GM12878 (cell line): ENCODE data around the gene ECT2. TPM values are rescaled to one million over a fixed set of nuclear protein-coding genes. Genes with fewer than 3 reads are reported as not detected.

ENCODE experiments used
- ATAC-seq: fragments of 200-7000 bp; cut with Tn5 transposase; 3 replicates; pipeline ENCODE4 v1.9.1; 2020; ENCODE audit warnings: mild to moderate bottlenecking, moderate library complexity
- BruUV-seq: library from RNA; stranded (reverse); fragments of 400-500 nt; replicated peaks from 2 replicates; lab custom pipeline; 2021; lab: Mats Ljungman, UMichigan
- CTCF ChIA-PET: fragments of 300-600 bp; sonication (Branson Sonifier 250); formaldehyde crosslinking; extraction: SDS; loops from one replicate; lab custom pipeline; 2021; ENCODE audit warnings: inconsistent platforms; lab: Yijun Ruan, JAX
- POLR2A ChIA-PET: fragments of 350-600 bp; formaldehyde crosslinking; extraction: SDS; loops from one replicate; lab custom pipeline; 2021; ENCODE audit warnings: inconsistent platforms; lab: Charles Lee
- RAD21 ChIA-PET: fragments of 300-600 bp; sonication (Branson Sonifier 250); formaldehyde crosslinking; loops from one replicate; lab custom pipeline; 2023; ENCODE audit warnings: antibody characterized with exemption; ENCODE audit not compliant: unreplicated experiment; lab: Charles Lee
- SMC1A ChIA-PET: fragments of 300-600 bp; sonication (Branson Sonifier 250); formaldehyde crosslinking; loops from one replicate; lab custom pipeline; 2023; ENCODE audit not compliant: unreplicated experiment, uncharacterized antibody; lab: Charles Lee
- DNase-seq: peaks from one replicate; pipeline ENCODE4 v3.0.0-alpha.2; 2011; ENCODE audit warnings: low read depth, low spot score
- FAIRE-seq: peaks from 3 replicates; lab custom pipeline; 2011; peaks lifted over from hg19 to GRCh38; lab: Jason Lieb, UNC
- H2AFZ ChIP-seq: 2 replicates; pipeline ENCODE4 v1.6.0; 2011; ENCODE audit warnings: low read depth, low read length, control low read depth; ENCODE audit not compliant: control insufficient read depth
- H3K27ac ChIP-seq: 2 replicates; pipeline ENCODE4 v1.5.1; 2011; ENCODE audit warnings: control low read depth; ENCODE audit not compliant: control insufficient read depth, insufficient read depth
- H3K27me3 ChIP-seq, 2 experiments: replicated peaks in 1 of 2; 2 replicates each; pipeline versions ENCODE4 v1.6.0 to v1.6.1; 2011; ENCODE audit warnings: low read length in 1 of 2; ENCODE audit not compliant: control insufficient read depth in 2 of 2, insufficient read depth in 2 of 2
- H3K36me3 ChIP-seq, 2 experiments: 2 replicates each; pipeline ENCODE4 v1.5.1; 2011; ENCODE audit warnings: low read length in 1 of 2; ENCODE audit not compliant: control insufficient read depth in 2 of 2, insufficient read depth in 2 of 2
- H3K4me1 ChIP-seq: 2 replicates; pipeline ENCODE4 v1.6.1; 2011; ENCODE audit warnings: mild to moderate bottlenecking, low read length, moderate library complexity, mixed read lengths; ENCODE audit not compliant: control insufficient read depth, insufficient read depth
- H3K4me2 ChIP-seq: 2 replicates; pipeline ENCODE4 v1.6.0; 2011; ENCODE audit warnings: control low read depth; ENCODE audit not compliant: control insufficient read depth, insufficient read depth
- H3K4me3 ChIP-seq: fragments of 200-600 bp; sonication (generic); 2 replicates; pipeline ENCODE4 v1.5.1; 2016
- H3K79me2 ChIP-seq: 2 replicates; pipeline ENCODE4 v1.6.0; 2011; ENCODE audit warnings: low read length; ENCODE audit not compliant: control insufficient read depth, insufficient read depth
- H3K9ac ChIP-seq: 2 replicates; pipeline ENCODE4 v1.8.0; 2011; ENCODE audit warnings: low read length, control low read depth, mixed read lengths; ENCODE audit not compliant: control insufficient read depth, insufficient read depth
- H3K9me3 ChIP-seq: replicated peaks from 3 replicates; pipeline ENCODE4 v1.5.1; 2011; ENCODE audit warnings: mild to moderate bottlenecking, low read length; ENCODE audit not compliant: control insufficient read depth, insufficient read depth
- H4K20me1 ChIP-seq: 2 replicates; pipeline ENCODE4 v1.6.0; 2011; ENCODE audit not compliant: control insufficient read depth, insufficient read depth
- EGR1 ChIP-seq, 2 experiments: IDR thresholded peaks; 1 replicate in 1 of 2; 2 replicates in 1 of 2; pipeline ENCODE4 v1.6.1; 2011 to 2012; ENCODE audit warnings: low read depth in 2 of 2, low read length in 2 of 2, borderline replicate concordance in 1 of 2, mild to moderate bottlenecking in 1 of 2, moderate library complexity in 1 of 2
- POU2F2 ChIP-seq: IDR thresholded peaks from 3 replicates; pipeline ENCODE4 v1.6.1; 2011; ENCODE audit warnings: low read depth, mild to moderate bottlenecking, low read length, borderline replicate concordance
- ZBED1 ChIP-seq: IDR thresholded peaks from 2 replicates; pipeline ENCODE4 v1.6.1; 2016; ENCODE audit warnings: borderline replicate concordance
- WGBS: methylation state at CpG from one replicate; pipeline ENCODE4 v1.1.6; 2016; ENCODE audit warnings: low lambda C conversion rate; ENCODE audit not compliant: insufficient replicate concordance, insufficient coverage; ENCODE audit errors: missing lambda C conversion rate; 5-methylcytosine and 5-hydroxymethylcytosine counted together
- in situ Hi-C: fragments of 300-500 bp; cut with MboI; formaldehyde crosslinking; loops from 9 replicates; pipeline ENCODE4 v1.14.3; 2018; ENCODE audit warnings: mixed read lengths
- intact Hi-C: fragments of 100-400 bp; cut with micrococcal nuclease; formaldehyde crosslinking; loops from one replicate; pipeline ENCODE4 v1.14.2; 2022; ENCODE audit not compliant: unreplicated experiment
- polyA plus RNA-seq, 11 experiments: library from polyadenylated mRNA; depleted of rRNA in 4 of 11; unstranded in 6 of 11; stranded (reverse) in 5 of 11; fragments of >200 nt; fragmentation: Nextera tagmentation in 4 of 11; fragmentation: Illumina TruSeq in 1 of 11; extraction: Ambion mirVana in 4 of 11; extraction: Trizol in 1 of 11; gene quantifications; 1 replicate in 1 of 11; 2 replicates in 10 of 11; pipeline versions ENCODE4 v1.2.1 to v1.2.3, GENCODE V29; 2011 to 2016; ENCODE audit warnings: inconsistent platforms in 2 of 11, missing spikeins in 2 of 11, low read depth in 1 of 11
- small RNA-seq: library from RNA; depleted of rRNA; stranded (forward); fragments of <200 nt; gene quantifications from one replicate; pipeline ENCODE3, GENCODE V24; 2014
- total RNA-seq, 4 experiments: library from RNA; depleted of rRNA in 3 of 4; stranded (reverse); fragments of >200 nt in 3 of 4; fragmentation: Illumina TruSeq in 1 of 4; extraction: Trizol in 1 of 4; gene quantifications; 2 replicates each; pipeline versions ENCODE4 v1.2.1 to v1.2.3, GENCODE V29; 2013 to 2021

The ECT2 gene
- total and polyA plus RNA-seq, 10 of the 15 experiments (the other 5 are each of a cell fraction or from before 2014, with no cell fraction given): 21.5 to 47.8 (median 38.2) TPM

DNA sequence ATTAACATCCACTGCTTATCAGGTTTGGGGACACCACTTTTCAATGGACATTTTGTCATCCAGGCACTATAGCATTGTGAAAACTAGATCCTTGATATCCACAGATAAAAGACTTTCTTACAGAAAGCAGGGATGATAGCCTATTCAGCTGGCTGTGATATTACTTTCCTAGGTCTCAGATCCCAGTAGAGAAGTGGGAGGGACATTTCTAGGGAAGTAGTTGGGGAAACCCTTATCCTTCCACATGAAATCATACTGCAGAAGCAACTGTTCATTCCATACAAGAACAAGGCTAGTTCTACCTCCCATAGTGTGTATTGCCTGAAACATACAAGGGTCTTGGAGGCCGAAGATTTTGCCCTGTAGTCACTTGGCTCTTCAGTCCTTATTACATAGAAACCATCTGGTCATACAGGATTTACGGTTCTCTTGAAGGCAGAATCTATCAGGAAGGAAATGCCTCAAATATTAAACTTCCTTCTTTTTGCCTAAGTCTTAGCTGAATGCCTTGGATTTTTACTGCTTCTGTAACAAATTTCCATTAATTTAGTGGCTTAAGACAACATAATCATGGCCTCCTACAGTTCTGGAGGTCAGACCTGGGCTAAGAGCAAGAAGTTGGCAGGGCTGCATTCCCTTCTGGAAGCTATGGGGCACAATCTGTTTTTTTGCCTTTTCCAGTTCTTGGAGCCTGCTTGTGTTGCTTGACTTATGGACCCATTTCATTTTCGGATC lies 119.4 kb downstream of the ECT2 start:
- SMC1A ChIA-PET: no interaction called here
- Histone ChIP-seq H2AFZ (no peak overlapping the region), H3K4me2 (no peak overlapping the region), H3K27ac (no peak overlapping the region), H3K4me3 (no peak overlapping the region), H3K79me2 (no peaks in the 10 kb centered on the region), H3K9me3 (no peaks in the 10 kb centered on the region), H3K4me1 (no peaks in the 10 kb centered on the region), H3K27me3 (peaks cover 0 to 4% of the 10 kb centered on the region in 2 experiments; a peak in 1 of 4 replicates), H3K9ac (no peak overlapping the region), H3K36me3 (no peaks in the 10 kb centered on the region), H4K20me1 (no peaks in the 10 kb centered on the region)
- 0% methylated on average over 3 of the region's 3 CpGs for WGBS
- no peak for TF ChIP-seq POU2F2
- TF ChIP-seq EGR1 (IDR thresholded peaks at IDR 0.05; ENCODE audit: borderline replicate concordance in 1 of 2, low read depth in 2 of 2, low read length in 2 of 2): no peak
- no peak for TF ChIP-seq ZBED1
- no peak for DNase-seq
- POLR2A ChIA-PET: no interaction called here
- CTCF ChIA-PET: no interaction called here
- no peak for FAIRE-seq
- intact Hi-C loops: no loop called here
- BruUV-seq: no TSS peak
- in situ Hi-C loops: no loop called here
- ATAC-seq: no peak
- RAD21 ChIA-PET: no interaction called here

Small RNA genes within 50 kb of the gene (small RNA-seq; reads per million reads assigned to genes)
- gene AC108667.1 (not detected), gene RF00139 (not detected), gene RNU4-4P (not detected), gene RNU6-547P (not detected)

Other genes starting within 250 kb of the ECT2 start
- 5.2 and 5.8 TPM in 2 replicates for gene TNFSF10, start 227.3 kb upstream of the ECT2 start, total RNA-seq (2014; rRNA removed)
- 6.3 and 7.5 TPM in 2 replicates for gene TNFSF10, start 227.3 kb upstream of the ECT2 start, total RNA-seq (2014; rRNA removed; fragmentation: Illumina TruSeq; extraction: Trizol)
- gene TNFSF10, start 227.3 kb upstream of the ECT2 start, total RNA-seq (2021): 2.9 and 3.8 TPM in 2 replicates
- gene TNFSF10, start 227.3 kb upstream of the ECT2 start, polyA plus RNA-seq (2011; rRNA removed): 12.3 and 14.5 TPM in 2 replicates
- 6.9 and 12.7 TPM in 2 replicates for gene TNFSF10, start 227.3 kb upstream of the ECT2 start, polyA plus RNA-seq (2014; fragmentation: Illumina TruSeq; extraction: Trizol)
- 1 to 10 TPM; 4.1 to 4.6 TPM for gene TNFSF10, start 227.3 kb upstream of the ECT2 start, polyA plus RNA-seq (2014; fragmentation: Nextera tagmentation; extraction: Ambion mirVana)
- gene TNFSF10, start 227.3 kb upstream of the ECT2 start, polyA plus RNA-seq (2014; rRNA removed): 2.8 and 4.2 TPM in 2 replicates
- gene TNFSF10, start 227.3 kb upstream of the ECT2 start, polyA plus RNA-seq (2016; fragmentation: Nextera tagmentation; extraction: Ambion mirVana): 1 to 10 TPM; 2.1 to 3.5 TPM
- 2.3 and 2.5 TPM in 2 replicates for gene NCEH1, start 39.7 kb upstream of the ECT2 start, total RNA-seq (2014; rRNA removed)
- gene NCEH1, start 39.7 kb upstream of the ECT2 start, total RNA-seq (2014; rRNA removed; fragmentation: Illumina TruSeq; extraction: Trizol): 3.6 and 3.9 TPM in 2 replicates
- 6.5 and 8.1 TPM in 2 replicates for gene NCEH1, start 39.7 kb upstream of the ECT2 start, total RNA-seq (2021)
- 5.6 and 6.0 TPM in 2 replicates for gene NCEH1, start 39.7 kb upstream of the ECT2 start, polyA plus RNA-seq (2011; rRNA removed)
- gene NCEH1, start 39.7 kb upstream of the ECT2 start, polyA plus RNA-seq (2014; fragmentation: Illumina TruSeq; extraction: Trizol): 5.0 and 5.4 TPM in 2 replicates
- gene NCEH1, start 39.7 kb upstream of the ECT2 start, polyA plus RNA-seq (2014; fragmentation: Nextera tagmentation; extraction: Ambion mirVana): 1 to 10 TPM; 1.8 to 2.3 TPM
- gene NCEH1, start 39.7 kb upstream of the ECT2 start, polyA plus RNA-seq (2014; rRNA removed): 3.4 and 3.5 TPM in 2 replicates
- gene NCEH1, start 39.7 kb upstream of the ECT2 start, polyA plus RNA-seq (2016; fragmentation: Nextera tagmentation; extraction: Ambion mirVana): 1 to 10 TPM; 5.2 to 7.7 TPM